GM21717 (cell line): ENCODE measurements around the gene ATIC.

ENCODE experiments used
- ATAC-seq: cut with Tn5 transposase; IDR thresholded peaks from one replicate; pipeline ENCODE4 v1.9.1; 2021; ENCODE audit warnings: mild to moderate bottlenecking, moderate library complexity; ENCODE audit not compliant: unreplicated experiment

Gene ATIC

DNA sequence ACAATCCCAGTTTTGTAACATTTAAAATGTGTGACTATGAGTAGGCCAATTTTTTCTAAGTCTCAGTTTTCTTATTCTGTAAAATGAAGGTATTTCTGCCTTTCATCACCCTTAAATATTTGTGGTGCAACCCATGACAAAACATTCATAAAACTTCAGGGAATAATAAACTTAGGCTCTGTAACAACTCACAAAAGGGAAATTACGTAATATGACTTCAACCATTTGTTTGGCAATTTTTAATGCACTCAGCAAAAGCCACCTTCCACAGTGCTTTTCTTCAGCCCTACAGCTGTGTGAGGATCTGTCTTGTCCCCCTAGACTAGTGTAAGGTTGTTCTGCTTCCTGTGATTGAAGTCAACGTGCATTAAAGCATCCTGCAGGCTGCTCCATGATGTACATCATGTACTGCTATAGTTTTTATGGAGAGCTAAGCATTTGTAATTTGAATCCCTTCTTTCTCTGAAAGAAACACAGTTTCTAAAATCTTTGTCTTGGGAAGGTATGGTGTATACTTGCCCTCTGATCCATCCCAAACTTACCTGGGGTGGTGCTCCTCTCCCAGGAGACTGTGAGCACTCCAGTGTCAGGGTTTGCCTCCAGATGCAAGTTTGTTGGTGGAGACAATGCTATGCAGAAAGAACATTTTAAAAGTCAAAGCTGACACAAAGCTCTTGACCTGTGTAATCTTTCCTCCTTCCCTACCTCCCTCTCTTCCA is 84.9 kb downstream of the ATIC start:
- no peak for ATAC-seq

DNA sequence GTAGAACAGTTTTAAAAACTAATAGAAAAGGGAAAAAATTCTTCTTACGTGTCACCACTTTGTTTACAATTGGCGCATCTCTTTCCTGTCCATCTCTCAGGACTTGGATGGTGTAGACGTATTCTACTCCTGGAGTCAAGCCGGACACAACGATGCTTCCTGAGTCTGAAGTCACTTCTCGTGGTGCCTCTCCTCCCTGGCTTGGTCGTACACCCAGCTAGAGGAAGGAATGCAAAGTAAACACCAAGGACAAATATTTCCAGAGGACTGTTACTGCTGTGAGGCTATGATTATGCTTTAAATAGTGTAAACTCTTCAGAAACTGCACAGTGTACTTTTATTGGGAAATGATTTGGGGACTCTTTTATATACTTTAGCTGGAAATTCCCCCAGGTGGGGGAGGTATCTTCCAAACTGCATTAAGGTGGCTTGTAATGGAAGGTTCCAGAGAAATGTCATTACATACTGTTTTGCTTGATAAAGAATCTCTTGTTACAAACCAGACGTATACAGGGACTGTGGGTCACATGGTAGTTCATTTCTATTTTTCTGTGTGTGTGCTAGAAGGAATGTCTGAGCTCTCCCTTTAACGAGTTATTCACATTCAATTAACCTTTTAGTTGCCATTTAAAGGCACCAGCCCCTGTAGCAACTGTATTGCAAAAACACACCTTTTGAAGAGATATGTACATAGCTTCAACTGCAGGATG is 85.9 kb downstream of the ATIC start:
- ATAC-seq = no peak

DNA sequence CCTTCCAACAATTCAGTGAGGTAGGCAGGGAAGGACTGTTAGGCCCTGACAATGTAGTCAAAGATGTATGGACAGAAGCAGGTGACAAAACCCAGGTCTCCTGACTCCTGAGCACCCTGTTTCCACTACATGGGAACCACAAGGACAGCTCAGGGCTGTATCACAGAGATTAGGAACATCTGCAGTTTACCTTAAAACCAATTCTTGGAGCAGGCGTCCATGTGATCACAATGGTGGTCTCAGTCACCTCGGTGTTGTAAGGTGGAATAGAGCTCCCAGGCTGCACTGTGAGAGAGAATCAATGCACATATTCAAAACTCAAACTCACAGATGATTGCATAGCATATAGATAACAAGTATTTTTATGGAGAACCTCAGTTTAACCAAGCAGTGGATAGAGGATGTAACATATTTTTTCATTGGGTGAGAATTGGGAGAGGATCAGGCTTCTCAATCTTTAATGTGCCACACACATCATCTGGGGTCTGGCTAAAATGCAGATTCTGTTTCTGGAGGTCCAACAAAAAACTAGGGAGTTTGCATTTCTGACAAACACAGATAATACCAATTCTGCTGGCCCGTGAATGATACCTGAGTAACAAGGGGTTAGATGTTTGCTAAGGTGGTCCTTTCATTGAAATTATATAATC is 87.3 kb downstream of the ATIC start:
- no peak for ATAC-seq
